CD4-positive, alpha-beta T cell (primary cell): Measurements from ENCODE around the gene RAD54L2. TPM values are rescaled to one million over a fixed set of nuclear protein-coding genes. Genes with fewer than 3 reads are reported as not detected.
"Not testable (repeated sequence)": the region's sequence is repeated elsewhere in the genome, so short reads cannot be mapped to it uniquely, and the experiment has no call there.

ENCODE experiments used
- ATAC-seq: fragments of 200-7000 bp; cut with Tn5 transposase; one replicate; pipeline ENCODE4 v1.10.0; 2022; ENCODE audit warnings: mild to moderate bottlenecking; ENCODE audit not compliant: poor library complexity
- CTCF ChIA-PET: fragments of 350-600 bp; sonication (Branson Sonifier 250); formaldehyde crosslinking; loops from one replicate; lab custom pipeline; 2021; ENCODE audit warnings: antibody characterized with exemption, inconsistent platforms; lab: Charles Lee
- POLR2A ChIA-PET: fragments of 350-600 bp; sonication (Branson Sonifier 250); formaldehyde crosslinking; loops from one replicate; lab custom pipeline; 2021; ENCODE audit warnings: antibody characterized with exemption, inconsistent platforms; lab: Charles Lee
- DNase-seq, 14 experiments: peaks; one replicate each; pipeline ENCODE4 v3.0.0-alpha.2; 2013 to 2020; ENCODE audit warnings: mixed read lengths in 2 of 14
- H3K27ac ChIP-seq, 2 donors: one replicate each; pipeline versions ENCODE4 v1.5.1 to v1.7.0; 2013; ENCODE audit warnings: low read length in 2 of 2, low read depth in 1 of 2, mild to moderate bottlenecking in 1 of 2
- H3K27me3 ChIP-seq, 2 experiments: 1 replicate in 1 of 2; 2 replicates in 1 of 2; pipeline versions ENCODE4 v1.6.1 to v1.7.0; 2013; ENCODE audit warnings: low read length in 2 of 2, control low read depth in 1 of 2, mild to moderate bottlenecking in 1 of 2, moderate library complexity in 1 of 2; ENCODE audit not compliant: insufficient read depth in 2 of 2, control insufficient read depth in 1 of 2
- H3K36me3 ChIP-seq: one replicate; pipeline ENCODE4 v1.6.1; 2013; ENCODE audit warnings: low read length, control low read depth; ENCODE audit not compliant: insufficient read depth
- H3K4me1 ChIP-seq: one replicate; pipeline ENCODE4 v1.6.1; 2013; ENCODE audit warnings: low read length, control low read depth; ENCODE audit not compliant: insufficient read depth
- H3K4me3 ChIP-seq: one replicate; pipeline ENCODE4 v1.5.1; 2013; ENCODE audit warnings: mild to moderate bottlenecking, low read length, moderate library complexity
- H3K9me3 ChIP-seq, 2 experiments: 1 replicate in 1 of 2; 2 replicates in 1 of 2; pipeline versions ENCODE4 v1.6.1 to v1.7.0; 2013; ENCODE audit warnings: low read length in 2 of 2, mild to moderate bottlenecking in 2 of 2, control low read depth in 1 of 2, moderate library complexity in 1 of 2; ENCODE audit not compliant: control insufficient read depth in 1 of 2, insufficient read depth in 1 of 2
- H3K27ac Mint-ChIP-seq: one replicate; pipeline ENCODE4 v1.8.0; 2020; ENCODE audit warnings: mixed read lengths
- H3K27me3 Mint-ChIP-seq: one replicate; pipeline ENCODE4 v1.8.0; 2021; ENCODE audit warnings: mixed read lengths
- H3K36me3 Mint-ChIP-seq: one replicate; pipeline ENCODE4 v1.8.0; 2021; ENCODE audit warnings: low read depth, mixed read lengths
- H3K4me1 Mint-ChIP-seq: one replicate; pipeline ENCODE4 v1.8.0; 2021; ENCODE audit warnings: low read depth, mixed read lengths
- H3K4me3 Mint-ChIP-seq: one replicate; pipeline ENCODE4 v1.8.0; 2020; ENCODE audit warnings: mild to moderate bottlenecking, mixed read lengths
- H3K9me3 Mint-ChIP-seq: one replicate; pipeline ENCODE4 v1.8.0; 2020; ENCODE audit warnings: mixed read lengths
- intact Hi-C, 2 experiments: fragments of 100-400 bp; cut with DNase I in 1 of 2; cut with micrococcal nuclease in 1 of 2; formaldehyde crosslinking; loops; one replicate each; pipeline versions ENCODE4 v1.15.1 to v1.9.0; 2023 to 2025; cut with DNase I, micrococcal nuclease
- total RNA-seq, 174 experiments: library from RNA in 2 of 174; stranded (reverse) in 2 of 174; gene quantifications; one replicate each; pipeline ENCODE4 v1.2.3 and lab custom pipeline; 2021 to 2026
- TF ChIP-seq, protein P1 (sequence below): fragments of 200-600 bp; IDR thresholded peaks from one replicate; pipeline ENCODE4 v1.8.0; 2022; ENCODE audit warnings: antibody characterized with exemption, mild to moderate bottlenecking

Gene RAD54L2
- total RNA-seq, 2 experiments from 2014 or later = 39.9 to 41.7 TPM

DNA sequence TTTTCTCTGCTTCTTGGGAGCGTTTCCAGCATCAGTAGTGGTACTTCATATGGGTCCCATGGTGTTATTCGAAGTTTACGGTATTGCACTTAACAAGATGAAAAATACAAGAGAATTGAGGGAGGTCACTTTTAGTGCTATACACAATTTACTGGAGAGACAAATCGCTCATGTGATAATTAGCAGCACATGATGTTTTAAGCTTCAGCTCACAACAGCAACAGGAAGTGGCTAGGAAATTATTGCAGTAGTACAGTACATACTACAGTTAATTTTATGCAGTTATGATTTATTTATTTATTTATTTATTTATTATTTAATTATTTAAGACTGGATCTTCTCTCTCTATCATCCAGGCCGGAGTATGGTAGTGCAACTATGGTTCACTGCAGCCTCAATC, 24.3 kb upstream of the RAD54L2 start:
- no peak overlapping the region for H3K4me3 ChIP-seq
- CTCF ChIA-PET = no interaction called here

DNA sequence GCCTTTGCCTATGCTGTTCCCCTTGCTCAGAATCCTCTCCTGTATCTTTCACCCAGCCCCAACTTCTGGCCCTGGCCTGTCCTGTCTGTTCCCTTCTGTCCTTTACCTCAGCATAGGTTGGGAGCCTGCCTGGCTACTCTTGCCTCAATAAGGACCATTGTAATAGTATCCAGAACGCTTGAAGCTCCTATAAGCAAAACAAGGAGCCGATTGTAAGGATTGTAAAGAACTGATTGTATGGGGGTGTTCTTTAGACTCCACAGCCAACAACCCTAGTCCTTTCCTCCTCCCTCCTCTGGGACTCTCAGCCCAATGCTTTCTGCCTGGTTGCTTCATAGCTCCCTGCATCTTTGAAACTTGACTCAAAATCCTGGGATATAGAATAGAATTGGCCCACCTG, 18.7 kb upstream of the RAD54L2 start:
- Mint-ChIP-seq H3K4me1 (no peaks in the 10 kb centered on the region), H3K27me3 (no peaks in the 10 kb centered on the region), H3K36me3 (no peaks in the 10 kb centered on the region), H3K9me3 (no peaks in the 10 kb centered on the region), H3K4me3 (no peak overlapping the region), H3K27ac (no peak overlapping the region)
- ATAC-seq (no peak), DNase-seq (no peak)
- intact Hi-C loops = no loop called here
- Histone ChIP-seq H3K4me1 (no peaks in the 10 kb centered on the region), H3K9me3 (no peaks in the 10 kb centered on the region), H3K36me3 (no peaks in the 10 kb centered on the region), H3K27ac (no peak overlapping the region), H3K4me3 (no peak overlapping the region), H3K27me3 (no peaks in the 10 kb centered on the region)
- TF ChIP-seq, protein P1, sequence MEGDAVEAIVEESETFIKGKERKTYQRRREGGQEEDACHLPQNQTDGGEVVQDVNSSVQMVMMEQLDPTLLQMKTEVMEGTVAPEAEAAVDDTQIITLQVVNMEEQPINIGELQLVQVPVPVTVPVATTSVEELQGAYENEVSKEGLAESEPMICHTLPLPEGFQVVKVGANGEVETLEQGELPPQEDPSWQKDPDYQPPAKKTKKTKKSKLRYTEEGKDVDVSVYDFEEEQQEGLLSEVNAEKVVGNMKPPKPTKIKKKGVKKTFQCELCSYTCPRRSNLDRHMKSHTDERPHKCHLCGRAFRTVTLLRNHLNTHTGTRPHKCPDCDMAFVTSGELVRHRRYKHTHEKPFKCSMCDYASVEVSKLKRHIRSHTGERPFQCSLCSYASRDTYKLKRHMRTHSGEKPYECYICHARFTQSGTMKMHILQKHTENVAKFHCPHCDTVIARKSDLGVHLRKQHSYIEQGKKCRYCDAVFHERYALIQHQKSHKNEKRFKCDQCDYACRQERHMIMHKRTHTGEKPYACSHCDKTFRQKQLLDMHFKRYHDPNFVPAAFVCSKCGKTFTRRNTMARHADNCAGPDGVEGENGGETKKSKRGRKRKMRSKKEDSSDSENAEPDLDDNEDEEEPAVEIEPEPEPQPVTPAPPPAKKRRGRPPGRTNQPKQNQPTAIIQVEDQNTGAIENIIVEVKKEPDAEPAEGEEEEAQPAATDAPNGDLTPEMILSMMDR = no peak
- ChIA-PET CTCF (no interaction called here), POLR2A (no interaction called here)

More for the DNA sequence above, 24.3 kb upstream of the RAD54L2 start:
- no peak for ATAC-seq
- H3K9me3 Mint-ChIP-seq = no peaks in the 10 kb centered on the region
- H3K4me1 Mint-ChIP-seq = peaks cover under 1% of the 10 kb centered on the region
- no peak for DNase-seq
- Histone ChIP-seq H3K36me3 (no peaks in the 10 kb centered on the region), H3K4me1 (peaks cover 4% of the 10 kb centered on the region), H3K27ac (no peak overlapping the region), H3K27me3 (no peaks in the 10 kb centered on the region), H3K9me3 (no peaks in the 10 kb centered on the region)
- H3K36me3 Mint-ChIP-seq = no peaks in the 10 kb centered on the region
- H3K4me3 Mint-ChIP-seq = no peak overlapping the region
- intact Hi-C loops = no loop called here
- POLR2A ChIA-PET = no interaction called here
- TF ChIP-seq, protein P1 = no peak
- H3K27ac Mint-ChIP-seq = no peak overlapping the region
- no peaks in the 10 kb centered on the region for H3K27me3 Mint-ChIP-seq

DNA sequence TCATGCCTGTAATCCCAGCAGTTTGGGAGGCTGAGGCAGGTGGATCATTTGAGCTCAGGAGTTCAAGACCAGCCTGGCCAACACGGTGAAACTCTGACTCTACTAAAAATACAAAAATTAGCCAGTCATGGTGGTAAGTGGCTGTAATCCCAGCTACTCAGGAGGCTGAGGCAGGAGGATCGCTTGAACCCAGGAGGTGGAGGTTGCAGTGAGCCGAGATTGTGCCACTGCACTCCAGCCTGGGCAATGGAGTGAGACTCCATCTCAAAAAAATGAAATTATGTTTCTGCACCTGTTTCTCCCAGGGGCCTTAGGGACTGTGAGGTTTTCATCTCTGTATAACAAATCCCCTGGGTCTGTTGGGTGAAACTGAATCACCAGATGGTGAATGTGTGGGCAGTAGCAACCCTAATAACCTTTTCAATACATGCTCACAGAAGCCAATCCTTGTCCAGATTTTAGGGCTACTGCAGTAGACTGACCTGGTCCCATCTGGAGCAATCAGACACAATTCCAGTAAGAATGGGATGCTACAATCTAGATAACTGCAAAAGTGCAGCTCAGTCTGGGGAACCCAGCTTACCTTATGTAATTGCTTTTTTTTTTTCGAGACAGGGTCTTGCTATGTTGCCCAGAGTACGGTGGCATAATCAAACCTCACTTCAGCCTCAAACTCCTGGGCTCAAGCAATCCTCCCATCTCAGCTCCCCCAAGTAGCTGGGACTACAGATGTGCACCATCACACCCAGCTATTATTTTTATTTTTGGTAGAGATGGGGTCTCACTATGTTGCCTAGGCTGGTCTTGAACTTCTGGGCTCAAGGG, 17.4 kb upstream of the RAD54L2 start:
- not testable (repeated sequence) for H3K9me3 Mint-ChIP-seq, H3K4me3 Mint-ChIP-seq, H3K27me3 Mint-ChIP-seq

More for the DNA sequence above, 17.4 kb upstream of the RAD54L2 start:
- H3K27ac ChIP-seq, H3K27ac Mint-ChIP-seq, H3K36me3 Mint-ChIP-seq, DNase-seq, H3K4me1 ChIP-seq, POLR2A ChIA-PET, H3K36me3 ChIP-seq, ATAC-seq, H3K27me3 ChIP-seq, H3K4me3 ChIP-seq, intact Hi-C loops, H3K9me3 ChIP-seq, H3K4me1 Mint-ChIP-seq: not testable (repeated sequence)
- CTCF ChIA-PET = interaction anchor here (0.5 kb wide), 1 partner anchor 63 kb away, joined by 3 read pairs; no protein-coding TSS in a partner anchor
